ENCODE data around the gene TAGLN2.

Gene TAGLN2

DNA sequence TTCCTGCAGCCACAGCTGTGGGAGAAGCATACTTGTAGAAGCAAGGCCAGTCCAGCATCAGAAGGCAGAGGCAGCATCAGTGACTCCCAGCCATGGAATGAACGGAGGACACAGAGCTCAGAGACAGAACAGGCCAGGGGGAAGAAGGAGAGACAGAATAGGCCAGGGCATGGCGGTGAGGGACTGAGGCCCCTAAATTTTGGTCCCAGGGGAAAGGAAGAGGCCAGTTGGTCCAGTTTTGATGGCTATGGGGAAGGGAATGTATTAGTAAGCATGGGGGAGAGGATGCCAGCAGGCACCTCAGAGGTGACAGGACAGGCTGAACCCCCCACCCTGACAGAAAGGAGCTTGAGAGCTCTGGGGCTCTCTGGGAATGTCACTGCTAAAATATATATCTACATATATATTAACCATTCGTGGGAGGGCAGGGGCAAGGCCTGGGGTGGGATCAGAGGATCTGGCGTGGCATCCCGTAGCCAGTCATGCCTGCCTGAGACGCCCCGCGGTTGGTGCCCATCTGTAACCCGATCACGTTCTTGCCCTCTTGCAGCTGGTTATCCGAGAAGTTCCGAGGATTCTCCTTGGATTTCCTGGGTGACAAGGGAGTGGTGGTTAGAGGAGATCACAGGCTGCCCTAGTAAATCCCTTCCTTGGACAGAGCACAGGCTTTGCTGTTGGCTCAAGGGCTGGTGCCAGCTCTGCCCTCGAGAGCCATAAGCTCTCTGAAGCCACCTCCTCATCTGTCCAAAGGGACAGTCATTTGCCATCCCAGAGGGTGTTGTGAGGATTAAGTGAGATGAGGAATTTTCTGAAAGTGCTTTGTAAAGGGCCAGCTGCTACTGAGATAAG, 6.7 kb downstream of the TAGLN2 start:
- Histone ChIP-seq H3K79me2 (no peaks in the 10 kb centered on the region), H3K27me3 (ENCODE audit: control insufficient read depth, insufficient read depth, low read length) (no peaks in the 10 kb centered on the region), H3K4me3 (ENCODE audit: low read depth, low read length) (no peak overlapping the region), H3K36me3 (ENCODE audit: control insufficient read depth, insufficient read depth, low read length) (no peaks in the 10 kb centered on the region), H3K4me1 (peaks cover 11% of the 10 kb centered on the region), H3K27ac (no peak overlapping the region), H3K9me3 (ENCODE audit: control insufficient read depth, low read length) (no peaks in the 10 kb centered on the region), H2AFZ (no peak overlapping the region), H3K9ac (no peak overlapping the region), H3K4me2 (ENCODE audit: low read length) (no peak overlapping the region)
- TF ChIP-seq, protein P1, sequence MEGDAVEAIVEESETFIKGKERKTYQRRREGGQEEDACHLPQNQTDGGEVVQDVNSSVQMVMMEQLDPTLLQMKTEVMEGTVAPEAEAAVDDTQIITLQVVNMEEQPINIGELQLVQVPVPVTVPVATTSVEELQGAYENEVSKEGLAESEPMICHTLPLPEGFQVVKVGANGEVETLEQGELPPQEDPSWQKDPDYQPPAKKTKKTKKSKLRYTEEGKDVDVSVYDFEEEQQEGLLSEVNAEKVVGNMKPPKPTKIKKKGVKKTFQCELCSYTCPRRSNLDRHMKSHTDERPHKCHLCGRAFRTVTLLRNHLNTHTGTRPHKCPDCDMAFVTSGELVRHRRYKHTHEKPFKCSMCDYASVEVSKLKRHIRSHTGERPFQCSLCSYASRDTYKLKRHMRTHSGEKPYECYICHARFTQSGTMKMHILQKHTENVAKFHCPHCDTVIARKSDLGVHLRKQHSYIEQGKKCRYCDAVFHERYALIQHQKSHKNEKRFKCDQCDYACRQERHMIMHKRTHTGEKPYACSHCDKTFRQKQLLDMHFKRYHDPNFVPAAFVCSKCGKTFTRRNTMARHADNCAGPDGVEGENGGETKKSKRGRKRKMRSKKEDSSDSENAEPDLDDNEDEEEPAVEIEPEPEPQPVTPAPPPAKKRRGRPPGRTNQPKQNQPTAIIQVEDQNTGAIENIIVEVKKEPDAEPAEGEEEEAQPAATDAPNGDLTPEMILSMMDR (IDR thresholded peaks at IDR 0.05): no peak

DNA sequence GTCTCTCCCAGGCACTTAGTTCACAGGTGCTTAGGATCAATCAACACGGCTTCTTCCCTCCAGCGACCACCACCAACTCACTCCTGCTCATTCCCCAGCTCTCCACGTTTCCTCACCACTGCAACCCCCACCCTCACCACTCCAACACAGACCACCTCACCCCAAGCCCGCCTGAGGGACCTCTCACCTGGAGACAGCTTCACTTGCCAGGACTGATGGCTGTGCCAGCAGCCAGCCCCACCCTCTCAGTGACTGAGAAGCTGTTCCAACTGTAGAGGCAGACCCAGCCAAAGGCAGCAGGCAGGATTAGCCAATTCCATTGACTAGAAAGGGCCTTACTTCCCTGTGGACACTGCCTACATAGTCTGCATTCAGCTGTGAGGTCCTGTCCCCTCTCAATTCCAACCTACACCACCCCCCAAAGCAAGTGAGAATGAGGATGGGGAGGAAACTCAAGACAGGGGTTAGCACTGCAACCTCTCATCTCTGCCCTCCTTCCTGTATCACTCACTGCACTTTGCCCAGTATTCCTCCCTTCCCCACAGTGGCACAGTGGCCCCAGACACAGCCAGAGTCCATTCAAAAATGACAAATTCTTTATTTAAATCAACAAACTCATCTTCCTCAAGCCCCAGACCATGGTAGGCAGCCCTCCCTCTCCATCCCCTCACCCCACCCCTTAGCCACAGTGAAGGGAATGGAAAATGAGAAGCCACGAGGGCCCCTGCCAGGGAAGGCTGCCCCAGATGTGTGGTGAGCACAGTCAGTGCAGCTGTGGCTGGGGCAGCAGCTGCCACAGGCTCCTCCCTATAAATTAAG, 7.6 kb downstream of the TAGLN2 start:
- Histone ChIP-seq H3K27me3 (ENCODE audit: control insufficient read depth, insufficient read depth, low read length) (no peaks in the 10 kb centered on the region), H3K9ac (no peak overlapping the region), H3K27ac (no peak overlapping the region), H3K36me3 (ENCODE audit: control insufficient read depth, insufficient read depth, low read length) (no peaks in the 10 kb centered on the region), H3K79me2 (no peaks in the 10 kb centered on the region), H3K9me3 (ENCODE audit: control insufficient read depth, low read length) (no peaks in the 10 kb centered on the region), H3K4me1 (peaks cover 12% of the 10 kb centered on the region), H2AFZ (no peak overlapping the region), H3K4me2 (ENCODE audit: low read length) (no peak overlapping the region), H3K4me3 (ENCODE audit: low read depth, low read length) (no peak overlapping the region)
- TF ChIP-seq, protein P1 (IDR thresholded peaks at IDR 0.05): no peak

DNA sequence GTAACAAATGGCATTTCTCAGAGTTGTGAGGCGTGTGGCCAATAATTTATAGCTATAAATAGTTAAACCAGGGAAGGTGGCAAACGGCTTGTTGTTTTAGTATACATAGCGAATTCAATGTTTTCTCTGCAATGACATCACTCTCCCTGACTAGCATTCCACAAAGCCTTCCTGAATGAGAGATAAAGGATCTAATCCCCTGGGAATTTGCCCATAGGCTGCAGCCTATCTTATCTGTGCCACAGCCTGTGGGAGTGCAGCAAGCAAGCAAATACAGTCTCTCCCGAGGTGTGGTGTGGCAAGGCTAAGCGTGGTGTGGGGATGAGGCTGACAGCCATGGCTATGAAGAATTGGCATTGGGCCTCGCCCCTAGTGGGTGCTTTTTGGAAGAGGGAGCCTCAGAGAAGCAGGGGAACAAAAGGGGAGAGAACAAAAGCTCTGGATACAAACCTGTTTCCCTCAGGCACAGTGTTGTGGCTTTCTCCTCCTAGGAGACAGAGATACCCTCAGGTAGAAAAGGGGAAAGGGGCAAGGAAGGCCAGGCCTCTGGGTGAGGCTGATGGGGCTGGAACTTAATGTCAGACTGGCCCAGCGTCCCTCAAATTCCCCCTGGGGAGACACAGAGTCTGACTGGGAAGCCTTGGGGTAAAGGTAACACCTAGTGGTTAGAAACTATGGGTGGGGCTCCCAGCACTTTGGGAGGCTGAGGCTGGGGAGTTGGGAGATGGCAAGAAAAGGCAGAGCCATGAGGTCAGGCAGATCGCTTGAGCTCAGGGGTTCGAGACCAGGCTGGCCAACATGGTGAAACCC, 8.9 kb downstream of the TAGLN2 start:
- H3K27me3 ChIP-seq (ENCODE audit: control insufficient read depth, insufficient read depth, low read length): no peaks in the 10 kb centered on the region
- no peaks in the 10 kb centered on the region for H3K79me2 ChIP-seq
- H3K4me2 ChIP-seq (ENCODE audit: low read length): no peak overlapping the region
- no peaks in the 10 kb centered on the region for H3K9me3 ChIP-seq (ENCODE audit: control insufficient read depth, low read length)
- H3K4me1 ChIP-seq: peaks cover 12% of the 10 kb centered on the region
- H2AFZ ChIP-seq: no peak overlapping the region
- no peak overlapping the region for H3K4me3 ChIP-seq (ENCODE audit: low read depth, low read length)
- no peak overlapping the region for H3K9ac ChIP-seq
- TF ChIP-seq, protein P1 (IDR thresholded peaks at IDR 0.05): no peak
- no peak overlapping the region for H3K27ac ChIP-seq
- H3K36me3 ChIP-seq (ENCODE audit: control insufficient read depth, insufficient read depth, low read length): no peaks in the 10 kb centered on the region

DNA sequence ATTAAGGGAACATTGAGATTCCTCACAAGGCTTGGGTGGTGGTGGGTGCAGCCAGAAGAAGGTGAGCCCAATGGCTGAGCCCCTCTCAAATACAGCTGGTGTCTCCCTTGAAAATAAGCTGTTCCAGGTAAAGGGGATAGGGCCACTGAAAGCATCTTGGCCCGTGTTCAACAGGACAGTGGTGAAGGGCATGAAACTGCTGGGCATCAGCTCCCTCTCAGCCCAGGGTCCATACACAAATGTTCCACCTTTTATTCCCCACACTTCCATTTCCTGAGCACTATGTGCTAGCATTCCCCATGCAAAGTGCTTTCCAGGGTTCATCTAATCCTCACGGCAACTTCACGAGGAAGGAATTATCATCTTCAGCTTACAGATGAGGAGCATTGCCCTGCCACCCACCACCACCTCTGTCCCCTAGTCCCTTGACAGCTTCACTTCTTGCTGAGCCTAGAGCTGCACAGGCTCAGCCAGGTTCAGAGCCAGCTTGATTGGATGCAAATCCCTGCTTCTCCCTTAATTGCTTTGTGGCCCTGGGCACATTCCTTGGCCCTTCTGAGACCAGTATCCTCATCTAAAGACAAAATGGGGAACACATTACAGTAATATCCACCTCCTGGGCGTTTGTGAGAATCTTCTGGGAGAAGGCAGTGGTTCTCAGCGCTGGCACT, 9.6 kb downstream of the TAGLN2 start:
- TF ChIP-seq, protein P1 (IDR thresholded peaks at IDR 0.05): no peak
- Histone ChIP-seq H3K9ac (no peak overlapping the region), H3K4me2 (ENCODE audit: low read length) (no peak overlapping the region), H3K9me3 (ENCODE audit: control insufficient read depth, low read length) (no peaks in the 10 kb centered on the region), H3K4me1 (peaks cover 12% of the 10 kb centered on the region), H3K36me3 (ENCODE audit: control insufficient read depth, insufficient read depth, low read length) (no peaks in the 10 kb centered on the region), H3K27me3 (ENCODE audit: control insufficient read depth, insufficient read depth, low read length) (no peaks in the 10 kb centered on the region), H3K79me2 (no peaks in the 10 kb centered on the region), H3K4me3 (ENCODE audit: low read depth, low read length) (no peak overlapping the region), H2AFZ (no peak overlapping the region), H3K27ac (no peak overlapping the region)

Measured in parathyroid adenoma (tissue), 2 donors.